ENCODE data around the gene PAPOLA.
A peak's percentile ranks its signal among the peaks of the same experiment; 100 is the strongest.

Gene PAPOLA

DNA sequence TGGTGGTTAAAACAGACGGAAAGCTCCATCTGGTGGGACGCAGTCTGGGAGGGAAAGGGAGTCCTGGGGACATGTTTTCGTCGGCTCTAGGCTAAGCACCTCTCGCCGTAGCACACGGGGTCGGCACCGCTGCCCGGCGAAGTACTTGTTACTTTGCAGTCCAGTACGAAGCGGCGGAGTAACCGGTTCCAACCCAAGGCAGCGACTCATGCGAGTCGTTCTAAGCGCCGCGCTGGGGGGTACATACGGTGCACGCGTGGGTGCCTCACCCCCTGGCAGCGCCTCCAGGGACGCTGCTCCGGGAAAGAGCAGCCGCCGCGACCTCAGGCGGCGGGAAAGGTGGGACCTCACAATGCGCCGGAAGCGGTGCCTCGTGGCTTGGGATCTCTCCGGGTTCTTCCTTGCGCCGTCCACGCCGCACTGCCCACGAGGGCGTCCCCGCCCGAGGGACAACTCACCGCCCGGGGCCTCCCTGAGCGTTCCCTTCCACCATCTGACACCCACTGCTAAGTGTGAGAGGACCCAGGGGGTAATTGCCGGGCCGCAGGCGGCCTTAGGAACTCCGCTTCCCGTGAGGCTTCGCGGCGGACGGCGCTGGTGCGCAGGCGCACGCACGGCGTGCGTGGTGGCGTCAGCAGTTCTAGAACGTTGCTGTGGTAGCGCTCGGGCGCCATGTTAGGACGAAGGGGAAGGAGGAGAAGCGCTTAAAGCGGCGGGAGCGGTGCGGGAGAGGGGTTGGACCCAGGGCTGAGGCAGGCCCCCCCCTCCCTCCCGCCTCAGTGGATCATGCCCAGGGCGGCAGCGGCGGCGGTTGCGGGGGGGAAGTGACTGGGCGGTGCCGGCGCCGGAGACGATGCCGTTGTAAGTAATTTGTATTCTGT lies at the start of gene PAPOLA:
TSS of gene PAPOLA (plus strand) at position 643 of the 881 bp plus-strand sequence. CDS start at position 854, 211 bp downstream.
- TF ChIP-seq, protein P1, sequence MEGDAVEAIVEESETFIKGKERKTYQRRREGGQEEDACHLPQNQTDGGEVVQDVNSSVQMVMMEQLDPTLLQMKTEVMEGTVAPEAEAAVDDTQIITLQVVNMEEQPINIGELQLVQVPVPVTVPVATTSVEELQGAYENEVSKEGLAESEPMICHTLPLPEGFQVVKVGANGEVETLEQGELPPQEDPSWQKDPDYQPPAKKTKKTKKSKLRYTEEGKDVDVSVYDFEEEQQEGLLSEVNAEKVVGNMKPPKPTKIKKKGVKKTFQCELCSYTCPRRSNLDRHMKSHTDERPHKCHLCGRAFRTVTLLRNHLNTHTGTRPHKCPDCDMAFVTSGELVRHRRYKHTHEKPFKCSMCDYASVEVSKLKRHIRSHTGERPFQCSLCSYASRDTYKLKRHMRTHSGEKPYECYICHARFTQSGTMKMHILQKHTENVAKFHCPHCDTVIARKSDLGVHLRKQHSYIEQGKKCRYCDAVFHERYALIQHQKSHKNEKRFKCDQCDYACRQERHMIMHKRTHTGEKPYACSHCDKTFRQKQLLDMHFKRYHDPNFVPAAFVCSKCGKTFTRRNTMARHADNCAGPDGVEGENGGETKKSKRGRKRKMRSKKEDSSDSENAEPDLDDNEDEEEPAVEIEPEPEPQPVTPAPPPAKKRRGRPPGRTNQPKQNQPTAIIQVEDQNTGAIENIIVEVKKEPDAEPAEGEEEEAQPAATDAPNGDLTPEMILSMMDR (IDR thresholded peaks at IDR 0.05; ENCODE audit: extremely low read depth, missing control alignments), result no peak
- peak; percentile 93 for DNase-seq (ENCODE audit: low spot score)

DNA sequence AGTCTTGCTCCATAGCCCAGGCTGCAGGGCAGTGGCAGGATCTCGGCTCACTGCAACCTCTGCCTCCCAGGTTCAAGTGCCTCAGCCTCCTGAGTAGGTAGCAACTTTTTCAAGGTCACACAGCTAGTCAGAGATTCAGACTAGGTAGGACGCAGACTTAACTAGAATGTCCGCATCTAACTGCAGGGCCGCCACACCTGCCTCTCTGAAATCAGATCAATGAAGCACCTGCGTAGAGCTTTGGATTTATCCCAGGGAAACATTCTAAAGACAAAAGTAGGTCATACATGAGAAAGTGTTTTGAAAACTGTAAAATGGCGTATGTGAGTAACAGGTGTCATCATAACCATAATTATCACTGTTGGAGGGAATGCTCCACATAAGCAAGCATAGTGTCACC lies 49.5 kb upstream of the PAPOLA start:
- no peak for DNase-seq (ENCODE audit: low spot score)
- TF ChIP-seq, protein P1 (IDR thresholded peaks at IDR 0.05; ENCODE audit: extremely low read depth, missing control alignments), result no peak

DNA sequence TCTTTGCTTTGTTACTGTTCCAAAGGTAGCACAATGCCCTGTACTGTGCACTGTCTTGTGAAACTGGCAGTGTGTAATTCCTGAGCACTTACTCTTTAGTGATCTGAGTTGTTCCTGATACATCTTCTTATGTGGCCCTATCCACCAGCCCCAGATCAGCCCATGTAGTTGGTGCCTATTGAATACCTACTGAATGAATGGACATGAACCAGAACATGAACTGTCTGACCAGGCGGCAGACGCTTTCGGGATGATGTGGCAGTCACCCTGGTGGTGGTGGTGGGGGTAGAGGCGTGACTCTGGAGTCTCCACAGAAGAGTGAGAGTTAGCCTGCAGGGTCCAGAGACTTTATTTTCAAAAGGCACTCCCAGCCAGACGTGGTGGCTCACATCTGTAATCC lies 46.6 kb upstream of the PAPOLA start:
- TF ChIP-seq, protein P1 (IDR thresholded peaks at IDR 0.05; ENCODE audit: extremely low read depth, missing control alignments), result no peak
- no peak for DNase-seq (ENCODE audit: low spot score)

DNA sequence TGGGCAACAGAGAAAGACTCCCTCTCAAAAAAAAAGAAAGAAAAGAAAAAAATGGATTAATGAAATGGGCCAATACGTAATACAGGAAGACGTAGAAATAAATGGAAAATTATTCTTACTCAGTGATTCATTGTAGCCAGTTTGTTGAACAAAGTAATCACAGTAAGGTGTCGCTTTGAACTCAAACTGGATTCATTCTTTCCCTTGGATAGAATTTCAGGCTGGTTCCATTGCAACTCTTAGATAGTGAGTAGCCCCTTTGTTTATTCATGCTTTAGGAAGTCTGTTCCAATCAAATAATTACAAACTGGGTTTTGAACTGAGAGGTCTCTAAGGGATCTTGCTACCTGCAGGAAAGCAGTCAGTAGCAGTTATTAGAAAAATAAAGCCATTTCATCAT lies 42.3 kb upstream of the PAPOLA start:
- TF ChIP-seq, protein P1 (IDR thresholded peaks at IDR 0.05; ENCODE audit: extremely low read depth, missing control alignments), result no peak
- DNase-seq (ENCODE audit: low spot score), result no peak

DNA sequence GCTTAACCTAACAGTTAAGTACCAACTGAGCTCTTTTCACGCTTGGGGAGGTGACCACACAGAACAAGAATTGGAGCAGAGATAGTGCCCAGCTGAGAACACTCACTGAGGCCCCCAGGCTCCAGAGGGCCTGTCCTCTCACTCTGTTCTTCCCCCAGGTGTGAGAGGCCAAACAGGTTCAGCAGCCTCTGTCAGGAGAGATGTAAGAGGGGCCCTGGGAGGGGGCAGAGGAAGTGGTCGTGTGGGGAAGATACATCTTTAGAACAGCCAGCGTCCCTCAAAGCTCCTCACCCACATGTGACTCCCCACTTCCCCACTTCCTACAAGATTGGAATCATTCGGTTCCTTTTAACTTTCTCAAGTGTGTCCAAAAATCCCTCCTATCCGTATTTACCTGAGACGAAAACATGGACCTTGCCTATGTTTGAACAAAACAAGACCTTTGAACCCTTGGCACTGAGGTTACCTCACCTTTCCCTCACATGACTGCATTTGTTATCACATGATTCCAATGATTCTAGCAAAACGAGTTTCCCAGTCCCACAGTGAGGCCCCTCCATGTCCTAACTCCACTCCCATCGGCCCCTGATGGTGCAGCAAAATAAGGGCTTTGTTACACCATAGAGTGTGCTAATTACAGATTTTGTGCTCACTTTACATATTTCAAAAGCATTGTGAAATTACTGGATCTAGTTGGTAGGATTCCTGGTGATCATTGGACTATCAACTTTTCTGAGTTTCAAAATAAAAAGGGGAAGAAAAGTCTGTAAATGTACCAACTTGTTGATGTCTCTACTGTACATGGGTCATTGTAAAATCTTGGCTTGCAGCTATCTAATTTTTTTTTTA lies 40.0 kb upstream of the PAPOLA start:
- DNase-seq (ENCODE audit: low spot score), result no peak

DNA sequence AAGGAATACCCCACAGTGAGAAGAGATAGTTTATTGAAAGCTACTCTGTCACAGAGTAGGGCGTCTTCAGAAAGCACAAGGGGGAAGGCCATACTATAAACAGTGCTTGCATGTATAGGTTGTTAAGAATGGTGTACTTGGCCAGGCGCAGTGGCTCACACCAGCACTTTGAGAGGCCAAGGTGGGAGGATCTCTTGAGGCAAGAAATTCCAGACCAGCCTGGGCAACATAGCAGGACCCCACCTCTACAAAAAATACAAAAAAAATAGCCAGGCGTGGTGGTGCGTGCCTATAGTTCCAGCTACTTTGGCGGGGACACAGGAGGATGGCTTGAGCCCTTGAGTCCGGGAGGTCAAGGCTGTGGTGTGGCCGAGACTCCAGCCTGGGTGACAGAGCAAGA lies 38.0 kb upstream of the PAPOLA start:
- DNase-seq (ENCODE audit: low spot score), result no peak
- TF ChIP-seq, protein P1 (IDR thresholded peaks at IDR 0.05; ENCODE audit: extremely low read depth, missing control alignments), result no peak

More for the DNA sequence above, 40.0 kb upstream of the PAPOLA start:
- TF ChIP-seq, protein P1 (IDR thresholded peaks at IDR 0.05; ENCODE audit: extremely low read depth, missing control alignments), result no peak

DNA sequence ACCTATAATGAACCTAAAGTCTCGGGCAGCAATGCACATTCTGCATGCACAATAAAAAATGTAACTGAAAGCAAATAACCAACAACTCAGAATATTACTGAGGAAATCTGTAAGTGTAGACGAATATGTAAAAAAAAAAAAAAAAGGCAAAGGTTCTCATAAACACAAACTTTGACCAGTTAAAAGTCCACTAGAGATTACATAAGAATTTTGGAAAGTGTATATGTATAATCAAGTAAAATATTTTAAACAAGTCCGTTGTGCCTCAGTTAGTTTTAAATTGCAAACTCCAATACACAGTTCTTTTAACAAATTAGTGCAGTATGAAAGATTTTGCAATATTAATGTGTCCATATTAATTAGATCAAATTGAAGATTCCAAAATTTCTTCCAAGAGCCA lies 35.3 kb upstream of the PAPOLA start:
- no peak for DNase-seq (ENCODE audit: low spot score)
- TF ChIP-seq, protein P1 (IDR thresholded peaks at IDR 0.05; ENCODE audit: extremely low read depth, missing control alignments), result no peak
